Mammary microvascular endothelial cell (primary cell): ENCODE data around the gene CMTM5. TPM values are rescaled to one million over a fixed set of nuclear protein-coding genes. Genes with fewer than 3 reads are reported as not detected.

Experiments used
- total RNA-seq: library from RNA; depleted of rRNA; stranded (reverse); fragments of >200 nt; gene quantifications from 2 replicates; pipeline ENCODE4 v1.2.3, GENCODE V29; 2015

CMTM5 gene
- not detected in 2 replicates for total RNA-seq

GRCh38 chr14:23376482-23377197, at the start of gene CMTM5:
Gene CMTM5, plus strand, starts transcription at chr14:23377046. Its CDS starts 206 bp downstream, at chr14:23377252.

GRCh38 chr14:23352506-23353432, 24.1 kb upstream of the CMTM5 start, which contains the start of gene SLC22A17:
Gene SLC22A17, minus strand, starts transcription at chr14:23352887.

GRCh38 chr14:23365036-23365731, 11.7 kb upstream of the CMTM5 start, which contains the start of gene EFS:
Gene EFS, minus strand, starts transcription at chr14:23365172. Its CDS starts 147 bp downstream, at chr14:23365025.

GRCh38 chr14:23372509-23372908, 4.3 kb upstream of the CMTM5 start, which contains the start of gene IL25:
Gene IL25, plus strand, starts transcription at chr14:23372809.

GRCh38 chr14:23407516-23408306, 30.9 kb downstream of the CMTM5 start, which contains the start of gene MYH6:
Gene MYH6, minus strand, starts transcription at chr14:23408273. Its CDS starts 1,050 bp downstream, at chr14:23407223.

Other genes starting within 250 kb of the CMTM5 start
- not detected in 2 replicates for gene SLC7A8, start 193.4 kb upstream of the CMTM5 start, total RNA-seq
- gene RNF212B, start 139.1 kb upstream of the CMTM5 start, total RNA-seq, result not detected in 2 replicates
- gene HOMEZ, start 90.9 kb upstream of the CMTM5 start, total RNA-seq, result 5.9 and 6.7 TPM in 2 replicates
- 1.00 and 2.1 TPM in 2 replicates for gene PPP1R3E, start 74.2 kb upstream of the CMTM5 start, total RNA-seq
- 7.7 and 11.4 TPM in 2 replicates for gene BCL2L2, start 70.2 kb upstream of the CMTM5 start, total RNA-seq
- gene PABPN1, start 55.6 kb upstream of the CMTM5 start, total RNA-seq, result 61.6 and 76.0 TPM in 2 replicates
- gene SLC22A17, start 24.2 kb upstream of the CMTM5 start, total RNA-seq, result 0.20 TPM in 1 of 2 replicates, not detected in the other
- not detected in 2 replicates for gene EFS, start 11.9 kb upstream of the CMTM5 start, total RNA-seq
- gene IL25, start 4.2 kb upstream of the CMTM5 start, total RNA-seq, result not detected in 2 replicates
- 0.05 TPM in 1 of 2 replicates, not detected in the other for gene MYH6, start 31.2 kb downstream of the CMTM5 start, total RNA-seq
- gene MYH7, start 58.6 kb downstream of the CMTM5 start, total RNA-seq, result not detected in 2 replicates
- gene NGDN, start 92.7 kb downstream of the CMTM5 start, total RNA-seq, result 30.2 and 33.4 TPM in 2 replicates
- under 0.01 and 0.69 TPM in 2 replicates for gene ZFHX2, start 174.7 kb downstream of the CMTM5 start, total RNA-seq
- gene THTPA, start 179.2 kb downstream of the CMTM5 start, total RNA-seq, result 5.5 and 8.3 TPM in 2 replicates
- 16.8 and 20.3 TPM in 2 replicates for gene AP1G2, start 190.7 kb downstream of the CMTM5 start, total RNA-seq
- not detected in 2 replicates for gene JPH4, start 201.7 kb downstream of the CMTM5 start, total RNA-seq